GM18858 (cell line): ENCODE measurements around the gene SEMA6A.
A peak's percentile ranks its signal among the peaks of the same experiment; 100 is the strongest.
"Not testable (repeated sequence)": the region's sequence is repeated elsewhere in the genome, so short reads cannot be mapped to it uniquely, and the experiment has no call there.

Experiments
- ATAC-seq: cut with Tn5 transposase; IDR thresholded peaks from one replicate; pipeline ENCODE4 v1.9.1; 2021; ENCODE audit not compliant: unreplicated experiment

Gene SEMA6A

DNA sequence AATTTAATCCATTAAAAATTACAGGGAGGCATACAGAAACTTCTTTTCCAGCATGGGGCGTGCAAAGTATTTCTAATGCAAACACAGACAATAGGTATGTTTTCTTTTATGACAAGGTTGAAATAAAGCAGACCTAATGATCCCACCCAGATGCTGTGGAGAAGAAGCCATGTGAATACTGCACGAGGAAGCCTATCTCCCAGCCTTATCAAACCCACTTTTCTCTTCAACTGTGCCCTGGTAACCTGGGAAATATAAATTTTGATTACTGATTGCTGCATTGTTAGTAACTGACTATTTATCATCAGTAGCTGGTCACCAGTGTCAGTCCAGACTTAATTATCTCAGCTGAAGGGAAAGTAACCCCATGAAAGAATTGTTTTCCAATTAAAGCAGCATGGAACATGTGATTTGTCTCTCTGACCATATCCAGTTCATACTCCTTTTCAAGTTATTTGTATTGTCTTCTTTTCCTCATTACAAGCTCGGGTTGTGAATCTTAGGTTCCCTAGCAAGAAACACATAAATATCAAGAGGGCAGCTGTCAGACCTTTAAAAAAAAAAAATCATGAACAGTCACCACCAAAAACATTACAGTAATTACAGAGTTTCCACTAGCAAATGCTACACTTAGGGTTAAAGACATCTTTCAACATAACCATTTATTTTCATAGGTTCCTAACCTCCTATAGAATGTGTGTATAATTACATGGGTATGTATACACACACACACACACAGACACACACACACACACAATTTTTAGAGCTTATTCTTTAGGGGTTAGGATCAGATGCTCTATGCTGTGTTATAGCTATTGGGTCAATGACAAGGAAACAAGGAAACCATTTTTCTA is 50.3 kb downstream of the SEMA6A start:
- ATAC-seq: no peak

DNA sequence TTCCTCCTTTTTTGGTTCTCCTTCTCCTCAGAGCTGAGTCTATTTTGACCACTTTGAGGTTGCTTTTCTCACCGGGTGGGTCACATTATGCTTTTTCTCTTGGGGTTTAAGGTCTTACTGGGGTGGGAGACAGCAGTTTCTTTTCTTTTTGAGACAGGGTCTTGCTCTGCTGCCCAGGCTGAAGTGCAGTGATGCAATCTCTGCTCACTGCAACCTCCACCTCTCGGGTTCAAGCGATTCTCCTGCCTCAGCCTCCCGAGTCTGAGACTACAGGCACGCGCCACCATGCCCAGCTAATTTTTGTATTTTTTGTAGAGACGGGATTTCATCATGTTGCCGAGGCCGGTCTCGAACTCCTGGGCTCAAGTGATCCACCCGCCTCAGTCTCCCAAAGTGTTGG is 51.4 kb downstream of the SEMA6A start:
- ATAC-seq: not testable (repeated sequence)

DNA sequence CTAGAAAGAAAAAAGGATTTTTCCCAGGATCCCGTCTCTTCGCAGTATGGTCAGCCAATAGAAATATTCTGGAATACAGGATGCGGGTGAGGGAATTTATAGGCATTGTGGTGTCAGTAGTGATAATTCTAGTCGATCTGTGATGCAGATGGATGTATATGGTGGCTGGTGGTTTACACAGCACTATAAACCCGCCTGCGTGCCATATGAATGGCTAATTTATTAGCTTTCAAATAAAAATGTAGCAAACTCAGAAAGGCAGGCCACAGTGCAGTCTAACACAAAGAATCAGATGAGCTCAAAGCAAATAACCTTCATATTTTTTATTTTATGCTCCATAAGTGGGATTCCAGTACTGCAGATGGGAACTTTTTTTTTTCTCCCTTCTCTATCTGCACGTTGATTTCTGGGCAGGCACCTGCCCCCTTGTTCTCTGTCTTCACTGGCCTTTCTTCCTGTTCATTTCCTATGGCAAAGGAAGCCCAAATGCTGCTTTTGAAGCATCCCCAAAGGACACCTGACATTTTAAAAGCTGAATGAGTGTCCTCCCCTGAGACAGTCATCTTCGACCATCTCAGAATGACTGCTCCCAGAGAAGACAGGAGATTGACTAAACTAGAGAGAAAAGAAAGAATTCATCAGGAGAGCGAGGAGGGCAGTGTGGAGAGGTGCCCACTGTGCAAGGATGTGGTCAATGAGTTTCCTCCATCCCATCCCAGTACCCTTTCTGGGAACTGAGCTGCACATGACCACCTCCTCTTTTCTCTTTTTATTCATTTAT is 52.1 kb downstream of the SEMA6A start:
- no peak for ATAC-seq

DNA sequence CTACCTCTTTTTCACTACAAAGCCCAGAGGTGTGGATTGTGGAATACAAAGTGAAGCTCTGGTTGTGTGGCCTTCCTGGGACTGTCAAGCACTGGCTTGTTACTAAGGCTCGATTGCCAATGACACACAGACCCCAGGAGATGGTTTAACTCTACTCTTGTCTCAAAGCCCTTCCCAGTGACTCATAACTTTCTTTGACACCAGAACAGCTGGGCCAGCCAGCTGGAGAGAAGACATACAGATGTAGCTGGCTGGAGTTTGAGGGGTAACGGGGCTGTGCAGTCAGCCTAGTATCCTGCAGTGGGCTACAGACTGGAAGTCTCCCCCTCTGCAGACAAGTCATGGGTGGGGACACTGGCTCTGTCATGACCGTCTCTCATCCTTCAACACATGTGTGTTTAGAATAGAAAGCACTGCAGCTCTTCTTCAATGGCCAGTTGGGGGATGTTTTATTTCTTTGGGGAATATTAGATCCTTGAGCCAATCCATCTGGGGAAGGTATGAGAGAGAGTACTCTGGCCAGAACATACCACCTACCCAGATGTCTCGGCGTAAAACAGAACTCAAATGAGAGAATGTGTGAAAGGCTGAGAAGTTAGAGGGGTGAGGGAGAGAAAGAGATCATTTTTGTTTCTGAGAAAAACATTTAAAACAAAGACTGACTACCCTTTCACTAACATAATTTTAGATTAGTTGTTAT is 53.3 kb downstream of the SEMA6A start:
- ATAC-seq: peak; percentile 59

DNA sequence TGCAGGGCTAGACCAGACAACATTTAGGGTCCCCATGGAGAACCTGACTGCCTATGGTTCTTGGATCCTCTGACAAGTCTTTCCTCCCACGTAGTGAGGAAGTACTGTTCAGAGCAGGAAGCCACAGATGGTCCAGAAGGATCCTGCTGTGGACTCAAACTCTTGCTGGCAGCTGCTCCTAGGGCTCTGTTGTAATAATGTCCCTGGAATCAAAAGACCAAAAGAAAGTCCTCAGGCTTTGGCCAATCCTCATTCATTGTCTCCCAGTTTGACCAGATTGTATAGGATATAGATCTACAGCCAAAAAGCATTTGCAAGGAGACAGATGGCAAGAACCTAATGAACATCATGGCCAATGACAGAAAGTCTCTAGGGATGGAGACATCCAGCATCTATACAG is 53.9 kb downstream of the SEMA6A start:
- ATAC-seq: no peak

- no peak for ATAC-seq
These were observed 56.2 kb downstream of the SEMA6A start for GRCh38 chr5:116518423-116518822.

DNA sequence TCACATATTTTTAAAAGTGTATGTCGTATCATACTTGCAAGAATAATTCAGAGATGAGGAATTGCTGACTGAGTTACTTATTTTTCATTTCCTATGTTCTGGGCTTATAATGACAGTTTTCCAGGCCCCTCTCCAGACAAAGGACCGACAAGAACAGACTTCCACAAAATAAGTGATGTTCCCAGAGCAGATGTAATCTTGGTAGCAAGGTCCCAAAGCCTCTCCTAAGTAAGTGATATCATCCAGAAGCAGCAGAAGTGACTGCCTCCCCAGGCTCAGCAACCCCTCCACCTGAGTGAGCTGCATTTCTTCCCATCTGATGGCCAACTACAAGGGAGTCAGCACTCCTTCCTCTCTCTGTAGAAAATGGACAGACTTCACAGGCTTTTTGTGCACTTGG is 57.1 kb downstream of the SEMA6A start:
- no peak for ATAC-seq

- no peak for ATAC-seq
These were observed 58.6 kb downstream of the SEMA6A start for GRCh38 chr5:116516021-116516420.

GRCh38 chr5:116514421-116514970 is 60.1 kb downstream of the SEMA6A start:
- ATAC-seq: no peak

DNA sequence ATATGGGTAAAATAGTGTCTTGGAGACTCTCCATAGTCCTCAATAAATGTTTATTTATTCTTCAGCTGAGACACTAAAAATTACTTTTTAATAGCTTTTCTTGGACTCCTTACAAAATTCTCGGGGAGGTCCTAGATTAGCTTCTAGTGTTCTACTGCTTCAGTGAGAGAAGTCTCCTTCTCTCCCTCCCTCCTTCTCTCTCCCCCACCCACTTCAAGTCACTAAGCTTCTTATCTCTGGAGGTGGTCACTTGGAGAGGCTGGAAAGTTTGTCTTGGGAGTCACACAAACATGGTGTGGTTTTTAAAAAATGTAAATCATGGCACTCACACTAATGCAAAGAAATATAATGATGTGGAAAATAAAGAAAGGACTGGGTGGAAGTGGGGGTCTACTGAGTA is 64.1 kb downstream of the SEMA6A start:
- no peak for ATAC-seq

GRCh38 chr5:116509483-116510244 is 65.0 kb downstream of the SEMA6A start:
- ATAC-seq: no peak

- no peak for ATAC-seq
These were observed 65.8 kb downstream of the SEMA6A start for GRCh38 chr5:116508835-116509234.

GRCh38 chr5:116507941-116508655 is 66.5 kb downstream of the SEMA6A start:
- ATAC-seq: no peak

DNA sequence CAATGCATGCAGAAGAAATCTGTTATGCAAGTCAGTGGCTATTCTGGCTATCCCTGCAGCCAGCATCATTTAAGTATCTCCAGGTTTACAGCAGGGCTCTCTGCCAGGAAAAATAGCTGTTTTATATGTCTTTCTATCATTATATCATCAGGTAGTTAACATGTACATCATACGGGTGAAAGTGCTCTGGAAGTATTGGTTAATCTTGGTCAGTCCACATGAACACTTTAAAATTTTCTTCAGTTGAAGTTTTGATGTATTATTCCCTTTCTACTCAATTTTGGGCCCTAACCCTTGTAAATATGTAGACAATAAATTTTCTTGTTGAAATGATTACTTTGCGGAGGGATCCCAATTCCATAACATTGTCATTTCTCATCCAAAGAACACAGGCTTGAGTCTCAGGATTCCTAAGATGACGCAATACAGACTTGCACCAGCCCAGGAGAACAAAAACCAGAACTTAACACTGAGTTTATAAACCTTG is 67.5 kb downstream of the SEMA6A start:
- no peak for ATAC-seq

DNA sequence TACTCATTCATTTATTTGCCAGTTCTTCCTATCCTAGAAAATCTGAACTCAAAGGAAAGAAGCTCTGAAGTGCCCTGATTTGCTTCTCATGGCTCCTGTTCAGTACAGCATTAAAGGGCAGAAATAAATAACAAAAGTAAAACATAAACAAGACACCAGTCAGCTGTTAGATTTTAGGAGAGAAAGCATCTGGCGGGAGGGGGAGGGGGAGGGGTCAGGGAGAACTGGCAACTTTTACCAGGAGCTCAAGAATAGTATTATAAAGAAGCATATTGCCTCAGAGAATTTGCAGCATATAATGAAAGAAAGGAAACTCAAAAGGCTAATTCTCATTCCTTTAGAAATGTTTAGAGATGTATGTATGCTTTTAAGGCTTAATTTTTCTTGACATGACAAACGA is 68.1 kb downstream of the SEMA6A start:
- no peak for ATAC-seq

DNA sequence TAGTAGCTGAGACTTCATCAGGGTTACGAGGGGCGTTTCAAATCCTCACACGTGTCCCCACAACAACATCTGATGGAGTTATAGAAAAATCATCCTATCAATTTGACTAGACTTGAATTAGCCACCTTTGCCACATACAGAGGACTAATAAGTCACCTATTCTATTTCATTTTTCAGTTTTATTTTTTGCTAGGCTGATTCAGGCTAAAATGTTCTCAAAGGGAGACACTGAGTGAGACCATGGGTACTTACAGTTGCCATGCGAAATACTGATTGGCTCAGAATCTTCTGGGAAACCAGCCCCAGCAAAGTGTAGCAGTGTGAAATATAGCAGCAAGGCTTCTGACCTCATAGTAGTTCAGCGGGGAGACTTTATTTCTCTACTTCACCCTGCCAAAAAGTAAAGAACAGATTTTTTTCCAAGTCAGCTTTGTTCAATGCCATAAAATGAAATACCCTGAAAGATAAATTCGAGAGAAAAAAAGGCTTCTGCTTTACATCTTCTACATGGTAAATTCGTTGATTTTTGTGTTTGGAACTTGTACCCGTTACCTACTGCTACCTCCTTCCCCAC is 69.9 kb downstream of the SEMA6A start:
- no peak for ATAC-seq

- ATAC-seq: no peak
These were observed 72.0 kb downstream of the SEMA6A start for GRCh38 chr5:116502616-116503015.

- ATAC-seq: no peak
These were observed 72.5 kb downstream of the SEMA6A start for GRCh38 chr5:116502138-116502537.

GRCh38 chr5:116498503-116499048 is 76.0 kb downstream of the SEMA6A start:
- no peak for ATAC-seq
